H1 (cell line): ENCODE results near the gene PHACTR1.

Source experiments
- BACH1 ChIP-seq: IDR thresholded peaks from 2 replicates; pipeline ENCODE4 v1.6.1; 2012; ENCODE audit warnings: low read length, improper control_type of control experiment
- BCL11A ChIP-seq, 2 experiments: IDR thresholded peaks; one replicate each; pipeline ENCODE4 v1.6.1; 2011; ENCODE audit warnings: low read depth in 2 of 2, low read length in 2 of 2, mild to moderate bottlenecking in 2 of 2
- CTCF ChIP-seq, 3 experiments: IDR thresholded peaks; 1 replicate in 2 of 3; 2 replicates in 1 of 3; pipeline versions ENCODE4 v1.5.1 to v1.6.1; 2011; ENCODE audit warnings: low read length in 3 of 3, mild to moderate bottlenecking in 3 of 3, inconsistent platforms in 2 of 3, low read depth in 1 of 3, moderate library complexity in 1 of 3; ENCODE audit not compliant: insufficient read depth in 1 of 3; ENCODE audit errors: control extremely low read depth in 1 of 3
- KDM1A ChIP-seq: fragments of 200-600, 300-600 bp; sonication (generic); IDR thresholded peaks from 2 replicates; pipeline ENCODE4 v1.7.1; 2016; ENCODE audit warnings: mild to moderate bottlenecking, low read length, borderline replicate concordance
- POLR2AphosphoS5 ChIP-seq: IDR thresholded peaks from 2 replicates; pipeline ENCODE4 v1.6.1; 2011; ENCODE audit warnings: low read depth, low read length
- TAF7 ChIP-seq: optimal IDR thresholded peaks from 2 replicates; pipeline ENCODE3; 2011; ENCODE audit warnings: low read depth, mild to moderate bottlenecking, inconsistent platforms, low read length, moderate library complexity, borderline replicate concordance

DNA sequence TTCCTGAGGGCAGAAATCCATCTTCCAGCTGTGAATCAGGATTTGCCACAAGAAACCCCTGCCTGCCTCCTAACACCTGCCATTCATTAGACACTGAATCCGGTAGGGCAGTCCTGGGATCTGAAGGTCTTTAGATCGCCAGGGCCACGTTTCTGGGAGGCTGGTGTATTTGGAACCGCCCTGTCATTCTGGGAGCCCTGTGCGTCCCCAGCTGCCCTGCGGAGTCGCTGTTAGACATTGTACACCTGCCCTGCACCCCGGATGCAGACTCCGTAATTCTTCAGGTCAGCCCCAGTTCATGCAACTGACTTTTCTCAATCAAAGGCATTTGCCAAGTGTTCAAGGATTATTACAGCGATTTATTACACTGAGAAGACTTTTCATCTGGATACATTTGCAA, 418.6 kb downstream of the PHACTR1 start:
- TF ChIP-seq CTCF (IDR thresholded peaks at IDR 0.05; ENCODE audit: control extremely low read depth in 1 of 3, insufficient read depth in 1 of 3, low read depth in 1 of 3, low read length in 3 of 3) = no peak
- no peak for TF ChIP-seq TAF7
- no peak for TF ChIP-seq KDM1A
- TF ChIP-seq BACH1 = no peak
- no peak for TF ChIP-seq BCL11A (IDR thresholded peaks at IDR 0.05; ENCODE audit: low read depth in 2 of 2, low read length in 2 of 2)
- TF ChIP-seq POLR2AphosphoS5 = no peak
